GM19397 (cell line): ENCODE results near the gene OSBPL3.

Source experiments
- ATAC-seq: cut with Tn5 transposase; IDR thresholded peaks from one replicate; pipeline ENCODE4 v1.9.1; 2021; ENCODE audit warnings: mild to moderate bottlenecking, moderate library complexity; ENCODE audit not compliant: unreplicated experiment

OSBPL3 gene

DNA sequence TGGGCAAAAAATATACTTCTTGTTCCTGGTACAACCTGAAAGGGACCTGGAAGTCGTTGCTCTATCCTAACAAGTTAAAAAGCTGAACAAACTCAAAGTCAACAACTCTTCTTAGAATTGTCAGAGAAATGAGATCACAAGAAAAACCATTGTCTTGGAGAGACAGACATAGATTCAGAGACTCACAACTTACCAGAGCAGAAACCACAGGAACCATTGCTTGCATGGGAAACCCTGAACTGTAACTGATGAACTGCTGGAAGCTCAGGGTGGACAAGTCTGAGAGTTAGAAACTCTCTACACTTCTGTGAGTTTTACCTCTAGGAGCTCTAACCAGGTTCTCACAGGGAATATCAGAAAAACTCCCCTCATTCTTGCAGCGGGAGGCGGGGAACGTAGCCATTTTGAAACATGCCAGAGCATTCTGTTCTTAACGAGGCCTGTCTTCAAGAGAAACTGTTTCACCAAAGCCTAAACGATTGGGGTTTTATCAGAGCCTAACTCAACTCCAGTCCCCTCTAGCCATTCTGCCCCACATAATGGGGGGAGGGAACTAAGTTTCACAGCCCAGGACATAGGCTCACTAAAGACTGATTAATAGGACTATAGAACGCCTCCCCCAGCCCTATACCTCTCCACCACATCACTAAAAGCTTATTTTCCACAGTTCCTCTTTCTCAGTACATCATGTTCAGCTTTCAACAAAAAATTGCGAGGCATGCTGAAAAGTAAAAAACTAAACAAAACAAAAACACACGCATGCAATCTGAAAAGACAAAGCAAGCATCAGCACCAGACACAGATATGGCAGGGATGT is 210.8 kb downstream of the OSBPL3 start:
- ATAC-seq = peak; percentile 64

DNA sequence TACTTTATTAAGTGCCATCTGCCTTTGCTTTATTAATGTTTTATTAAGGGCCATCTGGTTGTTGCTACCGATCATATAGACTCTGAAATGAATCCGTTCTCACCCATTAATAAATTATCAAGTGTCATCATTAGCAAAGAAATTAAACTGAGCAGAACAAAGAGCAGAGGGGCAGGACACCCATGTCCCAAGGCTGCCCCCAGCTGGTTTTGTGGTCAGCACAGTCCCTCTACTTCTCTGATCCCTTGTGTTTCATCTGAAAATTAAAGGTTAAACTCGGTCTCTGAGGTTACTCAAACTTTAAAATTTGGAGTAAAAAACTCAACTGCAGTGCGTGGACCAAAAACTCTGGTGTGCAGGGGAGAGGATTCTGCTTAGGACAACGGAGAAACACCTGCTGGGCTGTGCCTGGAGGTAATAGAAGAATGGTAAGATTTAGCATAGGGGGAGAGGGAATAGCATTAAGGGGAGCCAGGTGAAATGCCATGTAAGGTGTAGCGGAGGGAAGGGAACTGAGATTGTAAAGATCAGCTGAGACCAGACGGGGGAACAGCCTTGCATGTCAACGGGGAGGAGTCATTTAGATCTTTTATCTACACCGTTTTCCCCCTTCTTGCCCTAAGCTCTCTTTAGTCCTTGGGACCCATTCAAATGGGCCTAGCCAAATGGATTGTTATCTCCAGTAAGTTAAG is 212.0 kb downstream of the OSBPL3 start:
- ATAC-seq = no peak

DNA sequence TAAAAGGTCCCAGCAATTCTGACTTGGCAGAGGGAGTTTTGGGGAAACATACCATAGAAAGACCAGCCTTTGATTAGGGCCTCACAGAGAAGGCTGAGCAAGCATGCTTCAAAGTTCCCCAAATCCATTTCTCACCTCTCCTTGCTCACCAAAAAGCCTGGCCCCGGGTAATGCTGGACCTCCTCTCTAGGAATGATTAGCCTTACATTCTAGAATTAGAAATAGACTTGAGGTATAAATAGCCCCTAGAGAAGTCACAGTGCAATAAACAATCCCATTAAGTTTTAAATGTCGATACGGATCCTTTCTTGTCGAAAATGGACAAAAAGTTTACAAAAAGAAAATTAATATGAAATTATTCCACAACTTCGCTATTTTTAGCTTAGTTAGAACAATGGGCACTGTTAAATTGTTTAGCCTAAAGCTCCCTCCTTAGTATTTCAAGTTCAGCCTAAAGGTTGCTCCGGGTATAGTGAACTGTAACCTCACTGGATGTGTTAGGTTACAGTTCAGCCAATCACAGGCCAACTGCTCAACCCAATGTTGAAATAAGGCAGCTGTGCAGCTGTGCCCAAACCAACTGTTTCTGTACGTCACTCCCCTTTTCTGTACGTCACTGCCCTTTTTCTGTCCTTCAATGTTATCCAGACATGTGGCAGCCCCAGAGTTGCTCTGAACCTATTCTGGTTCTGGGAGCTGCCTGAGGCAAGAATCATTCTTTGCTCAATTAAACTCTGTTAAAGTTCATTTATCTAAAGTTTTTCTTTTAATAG is 214.8 kb downstream of the OSBPL3 start:
- no peak for ATAC-seq

DNA sequence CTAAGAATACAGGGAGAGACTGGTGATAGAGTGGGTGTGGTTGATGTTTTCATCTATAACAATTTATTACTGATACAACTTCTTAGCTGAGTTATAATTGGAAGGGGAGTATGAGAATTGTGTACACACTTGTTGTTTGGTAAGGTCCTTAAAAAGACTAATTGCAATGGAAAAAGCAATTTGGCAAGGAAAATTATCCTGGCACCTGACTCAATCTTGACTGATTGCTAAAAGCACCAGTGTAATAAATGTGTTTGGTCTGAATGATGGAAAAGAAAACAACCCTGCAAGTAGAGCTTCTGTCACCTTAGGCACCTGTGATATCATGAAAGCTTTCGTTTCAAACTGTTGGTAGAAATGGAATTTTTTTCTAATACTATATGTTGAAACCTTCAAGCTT is 216.0 kb downstream of the OSBPL3 start:
- ATAC-seq = no peak

DNA sequence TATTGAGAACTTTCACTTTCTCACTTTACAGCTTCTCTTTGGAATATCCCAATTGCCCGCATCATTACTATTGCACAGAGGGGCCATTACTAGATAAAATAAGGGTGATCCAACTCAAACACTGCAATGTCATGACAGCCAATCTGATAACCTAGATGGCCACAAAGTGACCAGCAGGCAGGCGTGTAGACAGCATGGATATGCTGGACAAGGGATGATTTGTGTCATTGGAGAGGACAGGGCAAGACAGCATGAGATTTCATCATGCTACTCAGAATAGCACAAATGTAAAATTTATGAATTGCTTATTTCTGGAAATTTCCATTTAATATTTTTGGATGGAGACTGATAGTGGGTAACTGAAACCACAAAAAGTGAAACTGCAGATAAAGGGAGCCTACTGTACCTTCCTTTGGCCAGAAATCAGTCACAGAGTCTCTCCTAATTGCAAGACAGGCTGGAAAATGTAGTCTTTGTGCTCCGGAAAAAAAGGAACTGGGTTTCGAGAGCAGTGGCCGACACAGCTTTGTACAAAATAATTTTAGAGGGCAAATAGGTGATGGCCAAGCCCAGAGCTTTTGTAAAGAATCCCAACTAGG is 216.6 kb downstream of the OSBPL3 start:
- ATAC-seq = no peak

DNA sequence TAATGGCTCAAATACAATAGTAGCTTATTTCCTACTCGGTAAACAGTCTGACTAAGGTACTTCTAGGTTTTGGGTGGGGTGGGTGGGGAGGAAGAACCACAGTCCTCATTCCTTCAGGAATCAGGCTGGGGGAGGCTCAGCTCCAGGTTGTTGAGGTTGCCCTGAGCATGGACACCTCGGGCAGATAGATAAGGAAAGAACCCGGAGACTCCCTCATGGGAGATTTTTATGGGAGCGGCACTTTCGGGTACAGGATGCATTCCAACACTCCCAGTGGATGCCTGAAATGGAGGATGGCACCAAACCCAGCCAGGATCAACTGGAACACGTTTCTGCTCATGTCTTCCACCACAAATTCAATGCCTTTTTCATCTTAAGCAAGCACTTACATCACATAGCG is 217.2 kb downstream of the OSBPL3 start:
- ATAC-seq = no peak

DNA sequence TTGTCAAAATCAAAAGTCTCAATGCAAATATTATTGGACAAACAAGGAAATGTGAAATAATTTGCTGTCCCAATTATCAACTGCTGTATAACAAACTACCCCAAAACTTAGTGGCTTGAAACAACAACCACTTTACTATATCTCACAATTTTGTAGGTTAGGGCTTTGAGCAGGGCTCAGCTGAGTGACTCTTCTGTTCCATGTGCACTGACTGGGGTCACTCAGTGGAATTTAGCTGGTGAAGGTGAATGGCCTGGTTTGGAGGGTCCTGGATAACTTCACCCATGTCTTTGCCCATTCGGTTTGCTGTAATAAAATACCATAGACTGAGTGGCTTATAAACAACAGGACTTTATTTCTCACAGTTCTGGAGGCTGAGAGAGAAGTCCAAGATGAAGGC is 219.0 kb downstream of the OSBPL3 start:
- ATAC-seq = no peak

DNA sequence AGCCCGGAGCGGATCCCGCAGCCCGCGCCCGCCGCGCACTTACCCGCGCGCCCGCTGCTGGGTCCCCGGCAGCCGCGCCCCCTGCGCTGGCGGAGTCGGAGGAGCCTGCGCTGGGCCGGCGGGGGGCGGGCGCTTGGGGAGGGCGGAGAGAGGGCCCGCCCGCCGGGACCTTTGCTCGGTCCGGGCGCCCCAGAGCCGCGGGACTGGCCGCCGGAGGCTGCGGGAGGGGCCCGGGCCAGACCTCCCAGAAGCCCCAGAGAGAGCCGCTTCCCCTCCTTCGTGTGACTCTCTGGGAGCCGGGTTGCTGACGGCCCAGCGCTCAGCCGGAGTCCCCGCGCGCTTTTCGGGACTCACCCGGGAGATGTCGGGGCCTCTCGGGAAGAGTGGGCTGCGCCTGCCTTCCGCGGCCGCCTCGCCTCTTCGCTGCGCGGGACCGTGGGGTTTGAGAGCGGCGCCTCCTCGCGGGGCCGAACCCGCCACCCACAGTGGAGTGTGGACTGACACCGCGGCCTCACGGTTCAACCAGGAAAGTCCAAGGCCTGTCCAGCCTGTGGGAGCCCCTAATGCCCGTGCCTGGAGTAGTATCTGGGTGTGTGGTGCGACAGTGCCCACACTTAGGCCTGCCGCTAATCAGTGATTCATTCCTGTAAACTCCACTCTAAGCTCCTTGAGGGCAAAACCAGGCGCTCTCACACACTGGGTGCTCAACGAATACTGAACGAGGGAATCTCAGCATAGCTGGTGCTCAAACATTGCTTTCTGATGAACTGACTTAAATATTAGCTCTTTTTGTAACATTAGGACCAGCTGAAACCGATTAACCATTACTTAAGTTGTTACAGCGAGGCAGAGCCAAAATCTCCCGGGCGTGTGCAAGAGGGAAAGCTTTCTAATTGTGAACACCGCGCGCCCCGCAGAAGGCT is 222.4 kb downstream of the OSBPL3 start, which contains the start of gene GSDME:
TSS of gene GSDME (minus strand) at position 112 of the 923 bp plus-strand sequence. CDS start 7,690 bp downstream, outside the sequence.
- peak; percentile 75 for ATAC-seq

DNA sequence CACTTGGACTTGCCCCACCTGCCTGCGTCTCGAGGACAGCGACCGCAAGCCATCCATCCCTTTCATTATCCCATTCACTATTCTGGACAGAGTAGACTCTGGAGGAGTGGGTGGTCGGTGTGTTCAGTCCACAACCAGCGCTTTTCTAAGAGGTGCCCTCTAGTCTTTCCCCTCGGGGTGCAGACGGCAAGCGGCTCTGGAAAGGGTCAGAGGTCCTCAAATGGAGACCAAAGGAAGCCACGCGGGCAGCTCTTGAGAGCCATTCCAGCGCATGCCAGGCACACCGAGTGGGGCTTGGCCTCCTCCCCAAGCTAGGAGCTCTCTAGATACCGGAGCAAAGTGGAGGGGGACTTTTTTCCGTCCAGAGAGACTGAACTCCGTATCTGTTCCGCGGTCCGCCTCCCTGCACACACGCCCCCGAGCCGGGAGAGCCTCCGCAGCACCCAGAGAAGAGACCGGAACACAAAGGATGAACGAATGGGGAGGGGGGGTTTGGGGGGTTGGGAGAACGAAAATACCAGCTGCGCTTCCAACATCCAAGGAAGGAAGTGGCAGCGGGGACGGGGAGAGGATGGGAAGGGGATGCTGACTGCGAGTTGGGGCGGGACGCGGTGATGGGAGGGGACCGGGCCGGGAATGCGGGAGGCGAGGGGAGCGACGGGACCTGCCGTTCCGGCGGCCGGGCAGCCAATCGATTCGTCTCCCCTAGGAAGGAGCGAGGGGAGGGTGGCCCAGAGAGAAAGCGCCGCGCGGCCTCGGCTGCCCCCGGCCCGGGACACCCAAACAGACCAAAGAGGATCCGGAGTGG is 223.2 kb downstream of the OSBPL3 start:
- peak; percentile 18 for ATAC-seq

DNA sequence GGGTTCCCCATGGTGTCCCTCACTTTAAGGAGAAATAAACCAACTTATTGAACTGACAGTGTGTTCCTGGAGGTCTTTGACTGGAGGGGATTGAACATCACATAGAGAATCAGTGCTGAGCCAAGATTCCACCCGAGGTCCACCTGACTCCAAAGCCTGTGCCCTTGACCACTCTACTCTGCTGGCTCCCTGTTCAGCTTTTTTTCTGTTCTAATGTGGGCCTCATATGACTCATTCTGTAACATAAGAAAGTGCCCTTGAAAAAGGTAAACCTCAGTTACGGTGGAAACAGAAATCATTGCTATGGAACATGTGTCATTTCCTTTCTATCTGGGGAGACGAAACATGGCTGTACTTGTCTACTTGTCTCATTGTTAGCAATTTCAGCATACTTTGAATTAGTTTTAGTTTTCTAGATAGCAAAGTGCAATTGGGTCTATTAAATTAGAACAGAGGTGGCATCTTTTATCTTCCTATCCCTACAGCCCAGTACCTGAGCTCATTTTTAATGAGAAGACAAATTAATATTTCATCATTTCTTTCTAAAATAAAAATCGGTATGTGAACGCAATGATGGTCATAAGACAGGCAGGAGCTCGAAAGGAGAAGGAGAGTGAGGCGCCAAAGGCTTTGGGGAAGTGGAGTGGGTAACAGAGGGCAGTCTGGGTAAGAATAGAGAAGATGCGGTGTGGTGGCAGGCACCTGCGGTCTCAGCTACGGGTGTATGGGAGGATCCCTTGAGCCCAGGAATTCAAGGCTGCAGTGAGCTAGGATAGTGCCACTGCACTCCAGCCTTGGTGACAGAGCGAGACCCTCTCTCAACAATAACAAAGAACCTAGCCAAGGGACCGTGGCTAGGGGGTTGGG is 224.2 kb downstream of the OSBPL3 start:
- ATAC-seq = peak; percentile 35

DNA sequence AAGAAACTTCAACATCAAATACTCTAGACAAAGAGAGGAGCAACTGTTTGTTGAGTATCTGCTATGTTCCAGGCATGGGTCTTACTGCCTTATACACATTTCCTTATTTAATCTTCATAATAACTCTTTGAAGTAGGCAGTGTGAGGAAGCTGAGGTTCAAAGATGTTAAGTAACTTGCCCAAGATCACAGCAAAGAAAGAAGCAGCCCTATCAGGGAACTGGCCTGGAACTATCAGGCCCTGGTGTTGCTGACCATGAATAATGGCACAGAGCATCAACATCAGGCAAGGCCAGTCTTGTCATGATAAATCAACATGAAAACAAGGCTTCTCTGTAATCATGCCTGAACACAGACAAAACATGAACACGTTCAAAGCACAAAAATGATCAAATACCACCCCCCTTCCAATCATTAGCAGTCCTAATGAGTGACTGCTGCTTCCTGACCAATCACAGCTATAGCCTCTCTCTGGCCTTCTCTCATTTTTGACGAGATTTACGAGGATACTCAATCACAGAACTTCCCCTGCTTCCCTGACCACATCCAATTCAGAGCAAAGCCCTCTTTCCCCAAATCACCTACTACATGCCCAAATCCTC is 225.0 kb downstream of the OSBPL3 start:
- ATAC-seq = no peak

DNA sequence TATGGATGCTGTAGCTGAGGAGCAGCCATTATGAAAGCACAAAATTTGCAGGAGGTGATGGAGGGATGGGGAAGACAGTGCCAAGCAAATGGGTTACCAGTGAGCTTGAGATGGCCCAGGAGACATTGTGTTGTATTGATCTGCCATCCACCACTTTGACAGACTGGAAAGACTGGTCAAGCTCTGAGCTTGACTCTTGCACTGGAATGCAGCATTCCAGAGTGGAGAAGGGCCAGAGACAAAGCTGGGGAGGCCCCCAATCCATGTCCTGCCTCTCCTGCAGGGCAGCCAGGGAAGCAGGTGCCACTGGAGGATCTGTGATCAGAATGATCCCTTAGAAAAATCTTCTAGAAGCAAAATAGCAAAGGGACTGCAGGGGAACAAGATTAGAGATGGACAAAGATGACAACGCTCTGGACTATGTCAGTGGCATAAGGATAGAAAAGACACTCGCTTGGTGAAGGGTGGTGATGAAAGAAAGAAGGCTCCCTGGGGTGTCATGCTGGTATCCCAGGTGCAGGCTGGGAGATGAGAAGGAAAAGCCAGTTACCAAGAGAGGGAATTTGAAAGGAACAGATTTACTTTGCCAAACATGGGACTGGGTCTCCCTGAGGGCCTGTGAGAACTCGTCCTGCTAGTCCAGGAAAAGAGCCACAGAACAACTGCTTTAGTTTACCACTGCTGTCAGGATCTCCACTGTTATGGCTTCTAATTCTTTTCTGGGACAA is 227.7 kb downstream of the OSBPL3 start:
- ATAC-seq = no peak

DNA sequence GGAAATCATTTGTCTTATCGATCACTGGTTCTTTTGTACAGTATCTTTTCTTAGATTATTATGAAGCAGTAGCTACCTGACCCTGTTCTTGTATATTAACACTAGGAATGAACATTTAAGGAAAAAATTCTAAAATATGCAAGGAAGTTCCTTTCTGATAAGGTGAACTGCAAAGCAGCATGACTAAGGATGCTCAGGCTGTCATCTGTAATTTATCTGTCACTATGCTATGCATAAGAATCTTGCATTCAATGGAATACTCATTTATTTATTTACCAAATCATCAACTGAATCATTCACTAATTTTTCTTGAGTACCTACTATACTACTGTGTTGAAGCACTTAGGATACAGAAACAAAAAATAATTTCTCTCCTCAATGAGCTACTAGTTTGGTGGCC is 228.5 kb downstream of the OSBPL3 start:
- ATAC-seq = no peak

DNA sequence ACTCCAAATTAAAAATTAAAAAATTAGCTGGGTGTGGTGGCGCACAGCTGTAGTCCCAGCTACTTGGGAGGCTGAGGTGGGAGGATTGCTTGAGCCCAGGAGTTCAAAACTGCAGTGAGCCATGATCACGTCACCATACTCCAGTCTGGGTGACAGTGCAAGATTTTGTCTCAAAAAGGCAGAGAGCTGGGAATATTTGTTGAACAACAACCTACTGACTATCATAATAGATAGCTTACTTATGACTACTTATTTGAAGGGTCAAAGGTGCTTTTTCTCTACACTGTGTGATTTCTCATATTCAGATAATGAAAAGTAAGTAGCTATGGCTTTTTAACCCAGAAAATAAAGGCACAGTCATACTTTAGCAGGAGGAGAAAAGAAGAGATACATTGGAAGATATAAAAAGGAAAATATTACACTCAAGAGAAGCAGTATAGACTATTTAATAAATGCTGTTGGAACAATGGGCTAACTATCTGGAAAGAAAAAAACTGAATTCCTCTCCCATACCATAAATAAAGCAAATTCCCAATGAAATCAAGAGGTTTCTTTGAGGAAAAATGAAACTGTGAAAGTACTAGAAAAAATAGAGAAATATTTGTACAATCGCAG is 229.4 kb downstream of the OSBPL3 start:
- ATAC-seq = no peak

DNA sequence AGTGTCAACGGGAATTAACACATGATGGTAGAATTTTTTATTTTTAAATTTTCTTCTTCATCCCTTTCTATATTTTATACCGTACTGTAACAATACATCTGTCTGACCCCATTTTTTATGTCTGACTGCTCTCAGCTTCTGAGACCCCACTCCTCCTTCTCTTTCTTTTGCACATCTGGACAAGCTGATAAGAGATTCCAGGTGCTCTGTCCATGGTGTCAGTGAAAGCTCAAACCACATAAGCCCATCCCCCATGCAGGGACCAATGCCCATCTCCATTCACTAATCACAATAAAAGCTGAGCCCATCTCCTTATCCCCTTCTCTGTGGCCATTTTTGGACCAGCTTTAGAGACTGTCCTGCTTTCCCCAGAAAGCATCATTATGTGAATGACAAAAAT is 231.5 kb downstream of the OSBPL3 start:
- ATAC-seq = no peak
